Myocyte (in vitro differentiated cells): Measurements from ENCODE around the gene MAGOHB. TPM values are rescaled to one million over a fixed set of nuclear protein-coding genes. Genes with fewer than 3 reads are reported as not detected.
"Not testable (repeated sequence)": the region's sequence is repeated elsewhere in the genome, so short reads cannot be mapped to it uniquely, and the experiment has no call there.

Experiments used
- DNase-seq: peaks from one replicate; pipeline ENCODE4 v3.0.0-alpha.2; 2012; ENCODE audit warnings: low read depth
- total RNA-seq: library from RNA; depleted of rRNA; stranded (reverse); fragments of >200 nt; gene quantifications from 2 replicates; pipeline ENCODE4 v1.2.3, GENCODE V29; 2014

The MAGOHB gene
- total RNA-seq, 1 donor from 2014 or later, result 19.4 TPM

- no peak for DNase-seq
Measured at GRCh38 chr12:10612984-10613348, 443 bp downstream of the MAGOHB start.

- no peak for DNase-seq
Measured at GRCh38 chr12:10612110-10612509, 1.3 kb downstream of the MAGOHB start.

GRCh38 chr12:10611258-10611657, 2.2 kb downstream of the MAGOHB start:
- DNase-seq, result not testable (repeated sequence)

- no peak for DNase-seq
Measured at GRCh38 chr12:10610188-10610587, 3.2 kb downstream of the MAGOHB start.

- peak; percentile 27 for DNase-seq
Measured at GRCh38 chr12:10607885-10608458, 5.4 kb downstream of the MAGOHB start.

- no peak for DNase-seq
Measured at GRCh38 chr12:10601860-10602259, 11.5 kb downstream of the MAGOHB start.

- no peak for DNase-seq
Measured at GRCh38 chr12:10600988-10601387, 12.4 kb downstream of the MAGOHB start.

- DNase-seq, result no peak
Measured at GRCh38 chr12:10595881-10596280, 17.5 kb downstream of the MAGOHB start.

GRCh38 chr12:10590966-10591365, 22.4 kb downstream of the MAGOHB start:
- DNase-seq, result peak; percentile 86

GRCh38 chr12:10584415-10584814, 29.0 kb downstream of the MAGOHB start:
- no peak for DNase-seq

- DNase-seq, result no peak
Measured at GRCh38 chr12:10582704-10583103, 30.7 kb downstream of the MAGOHB start.

- DNase-seq, result not testable (repeated sequence)
Measured at GRCh38 chr12:10582133-10582532, 31.3 kb downstream of the MAGOHB start.

- peak; percentile 38 for DNase-seq
Measured at GRCh38 chr12:10574307-10574706, 39.1 kb downstream of the MAGOHB start.

GRCh38 chr12:10572021-10572490, 41.4 kb downstream of the MAGOHB start:
- peak; percentile 21 for DNase-seq

GRCh38 chr12:10571141-10571540, 42.3 kb downstream of the MAGOHB start:
- DNase-seq, result no peak

GRCh38 chr12:10567813-10568212, 45.6 kb downstream of the MAGOHB start:
- no peak for DNase-seq

GRCh38 chr12:10563966-10564365, 49.4 kb downstream of the MAGOHB start:
- DNase-seq, result no peak

GRCh38 chr12:10563002-10563401, 50.4 kb downstream of the MAGOHB start:
- no peak for DNase-seq

GRCh38 chr12:10562306-10562933, 51.0 kb downstream of the MAGOHB start:
- DNase-seq, result peak; percentile 57

GRCh38 chr12:10559244-10559643, 54.2 kb downstream of the MAGOHB start:
- no peak for DNase-seq

- no peak for DNase-seq
Measured at GRCh38 chr12:10558789-10559188, 54.6 kb downstream of the MAGOHB start.

GRCh38 chr12:10558301-10558700, 55.1 kb downstream of the MAGOHB start:
- DNase-seq, result no peak

GRCh38 chr12:10557766-10558165, 55.6 kb downstream of the MAGOHB start:
- DNase-seq, result no peak
